Esophagus squamous epithelium (tissue), 5 donors: ENCODE results near the gene MYO1B. TPM values are rescaled to one million over a fixed set of nuclear protein-coding genes. Genes with fewer than 3 reads are reported as not detected.

Experiments
- DNase-seq: peaks from one replicate; lab custom pipeline; 2025; lab: John Stamatoyannopoulos, UW
- H3K27ac ChIP-seq, 4 donors: fragments of 200-600 bp; sonication (generic); one replicate each; pipeline ENCODE4 v1.5.1; 2016 to 2019; ENCODE audit warnings: mild to moderate bottlenecking in 1 of 4
- H3K27me3 ChIP-seq, 4 donors: fragments of 200-600 bp; sonication (generic); 1 replicate in 3 of 4; 2 replicates in 1 of 4; pipeline versions ENCODE4 v1.5.1 to v1.6.0; 2017 to 2021; ENCODE audit warnings: antibody characterized with exemption in 1 of 4
- H3K36me3 ChIP-seq, 3 donors: fragments of 200-600 bp; sonication (generic); one replicate each; pipeline ENCODE4 v1.5.1; 2016 to 2019
- H3K4me1 ChIP-seq, 3 donors: fragments of 200-600 bp; sonication (generic); one replicate each; pipeline ENCODE4 v1.5.1; 2017 to 2019
- H3K4me3 ChIP-seq, 4 donors: fragments of 200-600 bp; sonication (generic); 1 replicate in 3 of 4; 2 replicates in 1 of 4; pipeline ENCODE4 v1.5.1; 2016 to 2019; ENCODE audit warnings: mild to moderate bottlenecking in 2 of 4, moderate library complexity in 1 of 4
- H3K9me3 ChIP-seq, 3 donors: fragments of 200-600 bp; sonication (generic); one replicate each; pipeline ENCODE4 v1.5.1; 2016 to 2019
- CTCF ChIP-seq, 6 experiments: fragments of 450-650 bp in 4 of 6; fragments of 200-600 bp in 2 of 6; sonication (generic) in 2 of 6; IDR thresholded peaks; one replicate each; pipeline ENCODE4 v1.5.1; 2016 to 2019; ENCODE audit warnings: antibody characterized with exemption in 6 of 6, mild to moderate bottlenecking in 4 of 6, moderate library complexity in 4 of 6
- POLR2A ChIP-seq, 4 donors: fragments of 450-650 bp; IDR thresholded peaks; one replicate each; pipeline ENCODE4 v1.6.1; 2017; ENCODE audit warnings: antibody characterized with exemption in 4 of 4, mild to moderate bottlenecking in 4 of 4, moderate library complexity in 3 of 4
- WGBS, 2 donors: methylation state at CpG; one replicate each; pipeline ENCODE4 v1.1.5; 2018; 5-methylcytosine and 5-hydroxymethylcytosine counted together
- intact Hi-C: fragments of 100-400 bp; cut with DNase I; formaldehyde crosslinking; loops from one replicate; pipeline ENCODE4 v1.15.0; 2022
- total RNA-seq, 4 donors: library from RNA; depleted of rRNA; stranded (reverse); fragments of >200 nt; gene quantifications; one replicate each; pipeline ENCODE4 v1.1.0, GENCODE V29; 2016
- donor health status: DM: yes; HTN: yes; CAD: no.

Gene MYO1B
- total RNA-seq, 4 donors from 2014 or later, result 24.6 to 152 (median 37.5) TPM

- H3K27me3 ChIP-seq, result no peaks in the 10 kb centered on the region
- no peak for DNase-seq
- intact Hi-C loops, result no loop called here
- H3K27ac ChIP-seq, result no peak overlapping the region
- no peaks in the 10 kb centered on the region for H3K9me3 ChIP-seq
- H3K4me3 ChIP-seq, result no peak overlapping the region
- TF ChIP-seq CTCF (IDR thresholded peaks at IDR 0.05), result no peak
- no peak for TF ChIP-seq POLR2A (IDR thresholded peaks at IDR 0.05)
- H3K36me3 ChIP-seq, result no peaks in the 10 kb centered on the region
- peaks cover 0 to 11% (median 4%) of the 10 kb centered on the region in 3 donors for H3K4me1 ChIP-seq
Observed at GRCh38 chr2:191212119-191212518, 33.1 kb upstream of the MYO1B start.

- Histone ChIP-seq H3K4me3 (no peak overlapping the region), H3K27me3 (no peaks in the 10 kb centered on the region), H3K4me1 (peaks cover 0 to 18% (median 8%) of the 10 kb centered on the region in 3 donors), H3K27ac (no peak overlapping the region), H3K9me3 (no peaks in the 10 kb centered on the region), H3K36me3 (no peaks in the 10 kb centered on the region)
- DNase-seq, result no peak
- intact Hi-C loops, result no loop called here
- TF ChIP-seq POLR2A (IDR thresholded peaks at IDR 0.05) (no peak), CTCF (IDR thresholded peaks at IDR 0.05) (no peak)
Observed at GRCh38 chr2:191213333-191213732, 31.9 kb upstream of the MYO1B start.

- H3K9me3 ChIP-seq, result no peaks in the 10 kb centered on the region
- no peak overlapping the region for H3K27ac ChIP-seq
- intact Hi-C loops, result no loop called here
- H3K4me3 ChIP-seq, result no peak overlapping the region
- WGBS, 2 donors, result 100% methylated on average over 1 of the region's 1 CpG
- TF ChIP-seq POLR2A (IDR thresholded peaks at IDR 0.05) (no peak), CTCF (IDR thresholded peaks at IDR 0.05) (no peak)
- no peak for DNase-seq
- no peaks in the 10 kb centered on the region for H3K27me3 ChIP-seq
- H3K36me3 ChIP-seq, result no peaks in the 10 kb centered on the region
- H3K4me1 ChIP-seq, result peaks cover 0 to 23% (median 8%) of the 10 kb centered on the region in 3 donors
Observed at GRCh38 chr2:191215230-191215629, 30.0 kb upstream of the MYO1B start.

- no peaks in the 10 kb centered on the region for H3K9me3 ChIP-seq
- H3K4me1 ChIP-seq, result peaks cover 0 to 23% (median 8%) of the 10 kb centered on the region in 3 donors
- intact Hi-C loops, result no loop called here
- no peak for DNase-seq
- no peaks in the 10 kb centered on the region for H3K27me3 ChIP-seq
- H3K4me3 ChIP-seq, result no peak overlapping the region
- TF ChIP-seq POLR2A (IDR thresholded peaks at IDR 0.05) (no peak), CTCF (IDR thresholded peaks at IDR 0.05) (no peak)
- no peak overlapping the region for H3K27ac ChIP-seq
- H3K36me3 ChIP-seq, result no peaks in the 10 kb centered on the region
Observed at GRCh38 chr2:191215666-191216065, 29.5 kb upstream of the MYO1B start.

GRCh38 chr2:191217580-191217979 is 27.6 kb upstream of the MYO1B start:
- Histone ChIP-seq H3K4me1 (peaks cover 3 to 28% (median 8%) of the 10 kb centered on the region in 3 donors), H3K27me3 (no peaks in the 10 kb centered on the region), H3K36me3 (no peaks in the 10 kb centered on the region), H3K4me3 (no peak overlapping the region), H3K27ac (no peak overlapping the region), H3K9me3 (no peaks in the 10 kb centered on the region)
- no peak for TF ChIP-seq POLR2A (IDR thresholded peaks at IDR 0.05)
- TF ChIP-seq CTCF (IDR thresholded peaks at IDR 0.05), result no peak
- 17 to 23% methylated on average over 1 of the region's 1 CpG for WGBS, 2 donors
- DNase-seq, result no peak
- intact Hi-C loops, result no loop called here
